AG04450 (cell line): ENCODE results near the gene PIGQ. TPM values are rescaled to one million over a fixed set of nuclear protein-coding genes. Genes with fewer than 3 reads are reported as not detected.

Experiments
- CTCF ChIA-PET: fragments of 300-600, 350-600 bp; formaldehyde crosslinking; extraction: SDS; loops from one replicate; lab custom pipeline; 2022; ENCODE audit warnings: antibody characterized with exemption, inconsistent platforms; lab: Charles Lee
- POLR2A ChIA-PET: fragments of 350-600 bp; formaldehyde crosslinking; extraction: SDS; loops from one replicate; lab custom pipeline; 2021; ENCODE audit warnings: antibody characterized with exemption, inconsistent platforms; lab: Yijun Ruan, JAX
- DNase-seq: peaks from one replicate; pipeline ENCODE4 v3.0.0-alpha.2; 2011; ENCODE audit warnings: low read depth, low spot score
- H3K27ac ChIP-seq: one replicate; pipeline ENCODE4 v1.5.1; 2012; ENCODE audit warnings: low read depth, low read length, control low read depth
- H3K27me3 ChIP-seq: one replicate; pipeline ENCODE4 v1.6.0; 2012; ENCODE audit warnings: low read length; ENCODE audit not compliant: control insufficient read depth, insufficient read depth
- H3K4me3 ChIP-seq: 2 replicates; pipeline ENCODE4 v1.5.1; 2011; ENCODE audit warnings: mild to moderate bottlenecking, low read depth, low read length, control low read depth
- H3K9me3 ChIP-seq: 2 replicates; pipeline ENCODE4 v1.5.1; 2012; ENCODE audit warnings: low read length; ENCODE audit not compliant: control insufficient read depth, insufficient read depth
- polyA plus RNA-seq: library from polyadenylated mRNA; depleted of rRNA; stranded (reverse); fragments of >200 nt; gene quantifications from 2 replicates; pipeline ENCODE4 v1.2.3, GENCODE V29; 2011
- TF ChIP-seq, protein P1 (sequence below): IDR thresholded peaks from 2 replicates; pipeline ENCODE4 v1.5.1; 2011; ENCODE audit warnings: low read depth, low read length, control low read depth, inconsistent platforms

PIGQ gene
- polyA plus RNA-seq, 1 experiment = 12.1 TPM

DNA sequence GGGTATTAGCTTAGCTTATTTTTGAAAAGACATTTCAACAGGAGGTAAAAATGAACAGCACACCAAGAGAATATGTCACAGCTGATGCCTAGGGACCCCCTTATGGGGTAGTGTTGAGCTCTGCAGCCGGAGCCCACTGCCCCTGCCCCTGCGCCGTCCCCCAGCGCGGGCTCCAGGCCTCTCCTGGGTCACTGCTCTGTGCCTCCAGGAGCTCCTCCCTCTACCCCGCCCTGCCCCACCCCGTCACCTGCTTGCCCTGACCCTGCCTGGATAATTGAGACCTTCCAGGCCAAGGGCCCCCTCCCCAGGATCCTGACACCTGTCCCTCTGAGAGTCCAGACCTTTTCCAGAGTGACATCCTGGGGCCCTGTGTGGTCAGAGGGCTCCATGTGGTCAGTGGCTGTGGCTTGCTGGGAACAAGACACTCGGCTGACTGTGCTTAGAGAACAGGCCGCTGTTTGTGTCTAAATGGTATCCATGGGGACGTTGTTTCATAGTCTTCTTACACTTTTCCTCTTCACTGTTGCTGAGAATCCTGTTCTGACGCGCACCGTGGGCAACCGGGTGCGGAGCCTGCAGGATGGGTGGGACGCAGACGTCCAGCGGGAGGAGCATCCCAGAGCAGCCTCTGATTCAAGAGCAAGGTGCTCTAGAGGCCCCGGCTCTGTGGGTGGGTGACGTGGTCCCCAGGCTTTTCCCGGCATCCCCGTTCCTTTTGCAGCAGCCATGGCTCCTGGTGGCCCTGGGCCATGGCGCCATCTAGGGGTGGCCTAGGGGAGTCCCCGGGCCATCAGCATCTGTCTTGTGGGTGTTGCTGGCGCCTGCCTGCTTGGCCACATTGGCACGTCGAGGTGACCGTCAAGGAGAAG lies 41.0 kb downstream of the PIGQ start:
- H3K4me3 ChIP-seq = no peak overlapping the region
- TF ChIP-seq, protein P1, sequence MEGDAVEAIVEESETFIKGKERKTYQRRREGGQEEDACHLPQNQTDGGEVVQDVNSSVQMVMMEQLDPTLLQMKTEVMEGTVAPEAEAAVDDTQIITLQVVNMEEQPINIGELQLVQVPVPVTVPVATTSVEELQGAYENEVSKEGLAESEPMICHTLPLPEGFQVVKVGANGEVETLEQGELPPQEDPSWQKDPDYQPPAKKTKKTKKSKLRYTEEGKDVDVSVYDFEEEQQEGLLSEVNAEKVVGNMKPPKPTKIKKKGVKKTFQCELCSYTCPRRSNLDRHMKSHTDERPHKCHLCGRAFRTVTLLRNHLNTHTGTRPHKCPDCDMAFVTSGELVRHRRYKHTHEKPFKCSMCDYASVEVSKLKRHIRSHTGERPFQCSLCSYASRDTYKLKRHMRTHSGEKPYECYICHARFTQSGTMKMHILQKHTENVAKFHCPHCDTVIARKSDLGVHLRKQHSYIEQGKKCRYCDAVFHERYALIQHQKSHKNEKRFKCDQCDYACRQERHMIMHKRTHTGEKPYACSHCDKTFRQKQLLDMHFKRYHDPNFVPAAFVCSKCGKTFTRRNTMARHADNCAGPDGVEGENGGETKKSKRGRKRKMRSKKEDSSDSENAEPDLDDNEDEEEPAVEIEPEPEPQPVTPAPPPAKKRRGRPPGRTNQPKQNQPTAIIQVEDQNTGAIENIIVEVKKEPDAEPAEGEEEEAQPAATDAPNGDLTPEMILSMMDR = peak; percentile 29
- DNase-seq = no peak

DNA sequence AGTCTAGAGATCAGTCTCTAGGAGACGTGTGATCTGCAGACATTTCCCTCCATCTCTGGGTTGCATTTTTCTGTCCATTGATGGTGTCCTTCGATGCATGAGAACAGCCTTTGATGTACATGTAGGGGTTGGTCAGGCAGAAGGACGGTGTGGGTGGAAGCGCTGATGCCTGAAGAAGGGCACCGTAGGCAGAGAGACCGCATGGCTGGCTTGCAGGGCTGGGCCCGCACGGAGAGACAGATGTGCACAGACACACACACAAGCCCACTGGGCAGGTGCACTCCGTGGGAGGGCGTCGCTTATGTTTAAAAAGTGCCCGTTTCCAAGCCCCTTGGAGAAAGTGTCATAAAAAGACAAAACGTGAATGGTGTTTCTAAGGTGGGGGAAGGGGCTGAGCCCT lies 45.4 kb downstream of the PIGQ start:
- peaks cover 25% of the 10 kb centered on the region for H3K9me3 ChIP-seq
- CTCF ChIA-PET = no interaction called here
- no peak overlapping the region for H3K4me3 ChIP-seq
- DNase-seq = no peak
- H3K27ac ChIP-seq = no peak overlapping the region
- TF ChIP-seq, protein P1 = no peak
- H3K27me3 ChIP-seq = no peaks in the 10 kb centered on the region
- POLR2A ChIA-PET = no interaction called here

More for the DNA sequence above, 41.0 kb downstream of the PIGQ start:
- Histone ChIP-seq H3K9me3 (peaks cover 25% of the 10 kb centered on the region), H3K27ac (no peak overlapping the region), H3K27me3 (no peaks in the 10 kb centered on the region)
- ChIA-PET POLR2A (no interaction called here), CTCF (no interaction called here)

DNA sequence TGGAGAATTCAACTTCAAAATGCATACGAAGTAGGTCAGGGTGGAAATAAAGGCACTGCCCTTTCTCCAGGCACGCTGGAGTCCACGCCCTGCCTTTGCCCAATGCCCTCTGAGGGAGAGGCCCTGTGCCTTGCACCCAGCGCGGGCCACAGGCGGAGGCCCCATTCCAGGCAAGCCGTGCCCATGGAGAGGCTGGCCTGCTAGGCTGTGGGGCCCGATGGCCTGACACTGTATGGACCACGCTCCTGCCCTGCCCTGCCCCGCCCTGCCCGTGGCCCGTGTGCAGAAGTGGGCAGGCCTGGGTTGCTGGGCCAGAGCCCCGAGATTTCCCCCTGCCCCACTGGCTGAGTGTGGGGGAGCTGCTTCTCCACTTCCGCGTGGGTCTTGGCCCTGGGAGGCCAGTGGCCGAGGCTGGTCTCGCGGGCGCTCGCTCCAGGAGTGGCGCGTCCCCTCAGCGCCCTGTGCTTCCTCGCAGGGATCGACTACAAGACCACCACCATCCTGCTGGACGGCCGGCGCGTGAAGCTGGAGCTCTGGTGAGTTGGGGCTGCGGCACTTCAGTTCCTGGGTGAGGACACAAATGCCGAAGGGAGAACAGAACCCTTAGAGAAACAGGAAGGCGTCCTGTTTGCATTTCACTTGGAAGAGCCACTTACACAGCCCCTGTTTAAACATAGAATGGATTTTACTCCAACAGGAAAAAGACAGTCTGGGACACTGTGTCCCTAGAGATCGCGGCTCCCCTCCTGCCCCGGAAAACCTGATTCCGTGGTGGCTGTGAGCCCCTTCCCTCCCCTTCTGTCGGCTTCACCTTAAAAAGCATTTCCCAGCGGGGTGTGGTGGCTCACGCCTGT lies 47.2 kb downstream of the PIGQ start:
- no peak for DNase-seq
- Histone ChIP-seq H3K4me3 (no peak overlapping the region), H3K27ac (no peak overlapping the region), H3K9me3 (peaks cover 12% of the 10 kb centered on the region), H3K27me3 (no peaks in the 10 kb centered on the region)
- TF ChIP-seq, protein P1 = no peak
- ChIA-PET POLR2A (no interaction called here), CTCF (no interaction called here)

DNA sequence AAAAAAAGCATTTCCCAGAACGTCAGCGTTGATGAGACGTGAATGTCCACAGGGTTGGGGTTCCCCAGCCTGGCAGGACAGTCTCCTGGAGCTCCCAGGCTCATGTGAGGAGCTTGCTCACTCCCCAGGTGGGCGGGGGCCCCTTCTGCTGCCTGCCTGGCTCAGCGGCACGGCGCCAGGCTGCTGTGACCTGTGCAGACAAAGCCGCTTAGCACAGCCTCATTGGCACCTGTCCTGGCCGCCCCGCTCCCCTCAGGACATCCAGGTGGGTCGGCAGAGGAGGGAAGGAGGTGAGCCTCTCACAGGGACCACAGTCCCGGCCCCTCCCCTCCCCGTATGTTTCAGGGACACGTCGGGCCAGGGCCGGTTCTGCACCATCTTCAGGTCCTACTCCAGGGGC lies 48.1 kb downstream of the PIGQ start:
- POLR2A ChIA-PET = interaction anchor here (0.6 kb wide), 1 partner anchor 411 kb away, joined by 3 read pairs; no protein-coding TSS in a partner anchor
- TF ChIP-seq, protein P1 = no peak
- peaks cover 16% of the 10 kb centered on the region for H3K9me3 ChIP-seq
- no peak overlapping the region for H3K4me3 ChIP-seq
- H3K27ac ChIP-seq = no peak overlapping the region
- no peak for DNase-seq
- H3K27me3 ChIP-seq = no peaks in the 10 kb centered on the region
- CTCF ChIA-PET = no interaction called here
